Transverse colon (tissue), 4 donors: Measurements from ENCODE around the gene FEV. TPM values are rescaled to one million over a fixed set of nuclear protein-coding genes. Genes with fewer than 3 reads are reported as not detected.

Experiments
- DNase-seq: peaks from one replicate; pipeline ENCODE4 v3.0.0-alpha.2; 2019
- H3K27ac ChIP-seq, 4 donors: fragments of 200-600 bp; sonication (generic); 2 replicates each; pipeline ENCODE4 v1.5.1; 2016 to 2018; ENCODE audit warnings: inconsistent platforms in 4 of 4
- H3K27me3 ChIP-seq: fragments of 200-600 bp; sonication (generic); 2 replicates; pipeline ENCODE4 v1.5.1; 2017; ENCODE audit warnings: inconsistent platforms
- H3K36me3 ChIP-seq, 4 donors: fragments of 200-600 bp; sonication (generic); 2 replicates each; pipeline ENCODE4 v1.5.1; 2017 to 2019; ENCODE audit warnings: inconsistent platforms in 4 of 4
- H3K4me1 ChIP-seq, 4 donors: fragments of 200-600 bp; sonication (generic); 2 replicates each; pipeline ENCODE4 v1.5.1; 2017 to 2020; ENCODE audit warnings: inconsistent platforms in 4 of 4
- H3K4me3 ChIP-seq, 4 donors: fragments of 200-600 bp; sonication (generic); 1 replicate in 1 of 4; 2 replicates in 3 of 4; pipeline versions ENCODE4 v1.5.1 to v1.6.1; 2017 to 2019; ENCODE audit warnings: inconsistent platforms in 4 of 4
- H3K9me3 ChIP-seq, 2 donors: fragments of 200-600 bp; sonication (generic); 2 replicates each; pipeline ENCODE4 v1.5.1; 2017 to 2019; ENCODE audit warnings: inconsistent platforms in 2 of 2
- CTCF ChIP-seq, 5 experiments: fragments of 200-600 bp in 3 of 5; fragments of 450-650 bp in 2 of 5; sonication (generic) in 3 of 5; IDR thresholded peaks; 1 replicate in 2 of 5; 2 replicates in 3 of 5; pipeline ENCODE4 v1.5.1; 2016 to 2017; ENCODE audit warnings: antibody characterized with exemption in 5 of 5, inconsistent platforms in 3 of 5, mild to moderate bottlenecking in 2 of 5, moderate library complexity in 1 of 5
- EP300 ChIP-seq: sonication (generic); formaldehyde crosslinking; IDR thresholded peaks from one replicate; pipeline ENCODE4 v1.6.1; 2017; ENCODE audit warnings: antibody characterized with exemption, low read depth
- POLR2A ChIP-seq: fragments of 450-650 bp; IDR thresholded peaks from one replicate; pipeline ENCODE4 v1.6.1; 2016; ENCODE audit warnings: antibody characterized with exemption, mild to moderate bottlenecking, moderate library complexity
- POLR2AphosphoS5 ChIP-seq, 3 donors: sonication (generic); formaldehyde crosslinking; IDR thresholded peaks; one replicate each; pipeline ENCODE4 v1.6.1; 2016; ENCODE audit warnings: antibody characterized with exemption in 3 of 3
- WGBS, 2 donors: methylation state at CpG; one replicate each; pipeline ENCODE4 v1.1.5; 2018; ENCODE audit warnings: low coverage in 1 of 2; 5-methylcytosine and 5-hydroxymethylcytosine counted together
- in situ Hi-C, 4 donors: fragments of 200-750 bp; cut with MboI; loops; one replicate each; pipeline versions ENCODE4 v1.15.0 to v1.15.1; 2017; ENCODE audit warnings: low sequenced_read_pairs in 3 of 4, low pct_ligation_motif_present in 1 of 4, low pct_unique_long_range_greater_than_20kb in 1 of 4
- intact Hi-C: fragments of 100-400 bp; cut with DNase I; formaldehyde crosslinking; loops from one replicate; pipeline ENCODE4 v1.15.1; 2023; ENCODE audit warnings: low total_unique reads
- total RNA-seq, 4 donors: library from RNA; depleted of rRNA; stranded (reverse); fragments of >200 nt; gene quantifications; one replicate each; pipeline ENCODE4 v1.1.0, GENCODE V29; 2016

The FEV gene
- total RNA-seq, 4 donors from 2014 or later: 1.9 to 8.2 TPM; not detected in 2

- H3K36me3 ChIP-seq: no peaks in the 10 kb centered on the region
- no peak overlapping the region for H3K27ac ChIP-seq
- H3K27me3 ChIP-seq: peaks cover 98% of the 10 kb centered on the region
- TF ChIP-seq POLR2A: no peak
- TF ChIP-seq POLR2AphosphoS5 (IDR thresholded peaks at IDR 0.05): no peak
- TF ChIP-seq CTCF (IDR thresholded peaks at IDR 0.05): no peak
- TF ChIP-seq EP300: no peak
- no peak for DNase-seq
- H3K4me1 ChIP-seq: peaks cover 0 to 18% (median 13%) of the 10 kb centered on the region in 4 donors
- intact Hi-C loops: no loop called here
- no peaks in the 10 kb centered on the region for H3K9me3 ChIP-seq
- in situ Hi-C loops: no loop called here
- peak overlapping the region; percentile 1 to 56 (median 34) for H3K4me3 ChIP-seq
- WGBS, 2 donors: 4% methylated on average over 40 of the region's 67 CpGs; no CpG with 5 or more reads in 1 of the 2 donors
Measured at GRCh38 chr2:218959761-218960308, 25.1 kb downstream of the FEV start.

GRCh38 chr2:218959141-218959731 lies 25.7 kb downstream of the FEV start, which contains the start of gene CDK5R2:
Gene CDK5R2 (plus strand): TSS chr2:218959666. CDS start chr2:218959821, 155 bp downstream.
- peak; percentile 81 for DNase-seq
- in situ Hi-C loops: no loop called here
- intact Hi-C loops: no loop called here
- WGBS, 2 donors: 0 to 4% methylated on average over 1 to 37 of the region's 37 CpGs
- H3K4me1 ChIP-seq: peaks cover 0 to 18% (median 13%) of the 10 kb centered on the region in 4 donors
- TF ChIP-seq POLR2AphosphoS5 (IDR thresholded peaks at IDR 0.05) (no peak), EP300 (no peak), CTCF (IDR thresholded peaks at IDR 0.05) (no peak), POLR2A (no peak)
- peak within 1 kb of the TSS; percentile 1 to 56 (median 34) for H3K4me3 ChIP-seq
- no peaks in the 10 kb centered on the region for H3K9me3 ChIP-seq
- peaks cover 98% of the 10 kb centered on the region for H3K27me3 ChIP-seq
- H3K36me3 ChIP-seq: no peaks in the 10 kb centered on the region
- H3K27ac ChIP-seq: no peak within 1 kb of the TSS

- in situ Hi-C loops: no loop called here
- Histone ChIP-seq H3K27ac (no peak overlapping the region), H3K27me3 (peaks cover 98% of the 10 kb centered on the region), H3K9me3 (no peaks in the 10 kb centered on the region), H3K4me3 (no peak overlapping the region), H3K4me1 (peaks cover 0 to 18% (median 13%) of the 10 kb centered on the region in 4 donors), H3K36me3 (no peaks in the 10 kb centered on the region)
- no peak for DNase-seq
- TF ChIP-seq POLR2AphosphoS5 (IDR thresholded peaks at IDR 0.05) (no peak), EP300 (no peak), POLR2A (no peak), CTCF (IDR thresholded peaks at IDR 0.05) (no peak)
- 96% methylated on average over 1 of the region's 1 CpG; no CpG with 5 or more reads in 1 of the 2 donors for WGBS, 2 donors
- intact Hi-C loops: no loop called here
Measured at GRCh38 chr2:218958276-218958675, 26.7 kb downstream of the FEV start.

- H3K4me1 ChIP-seq: peaks cover 0 to 18% (median 13%) of the 10 kb centered on the region in 4 donors
- no peak overlapping the region for H3K27ac ChIP-seq
- H3K36me3 ChIP-seq: no peaks in the 10 kb centered on the region
- intact Hi-C loops (no loop called here), in situ Hi-C loops (no loop called here)
- DNase-seq: no peak
- H3K4me3 ChIP-seq: no peak overlapping the region
- WGBS, 2 donors: 75 to 84% methylated on average over 2 to 4 of the region's 4 CpGs
- H3K9me3 ChIP-seq: no peaks in the 10 kb centered on the region
- TF ChIP-seq CTCF (IDR thresholded peaks at IDR 0.05) (no peak), POLR2AphosphoS5 (IDR thresholded peaks at IDR 0.05) (no peak), EP300 (no peak), POLR2A (no peak)
- peaks cover 97% of the 10 kb centered on the region for H3K27me3 ChIP-seq
Measured at GRCh38 chr2:218957671-218958070, 27.3 kb downstream of the FEV start.
